ENCODE data around the gene PTER.

DNA sequence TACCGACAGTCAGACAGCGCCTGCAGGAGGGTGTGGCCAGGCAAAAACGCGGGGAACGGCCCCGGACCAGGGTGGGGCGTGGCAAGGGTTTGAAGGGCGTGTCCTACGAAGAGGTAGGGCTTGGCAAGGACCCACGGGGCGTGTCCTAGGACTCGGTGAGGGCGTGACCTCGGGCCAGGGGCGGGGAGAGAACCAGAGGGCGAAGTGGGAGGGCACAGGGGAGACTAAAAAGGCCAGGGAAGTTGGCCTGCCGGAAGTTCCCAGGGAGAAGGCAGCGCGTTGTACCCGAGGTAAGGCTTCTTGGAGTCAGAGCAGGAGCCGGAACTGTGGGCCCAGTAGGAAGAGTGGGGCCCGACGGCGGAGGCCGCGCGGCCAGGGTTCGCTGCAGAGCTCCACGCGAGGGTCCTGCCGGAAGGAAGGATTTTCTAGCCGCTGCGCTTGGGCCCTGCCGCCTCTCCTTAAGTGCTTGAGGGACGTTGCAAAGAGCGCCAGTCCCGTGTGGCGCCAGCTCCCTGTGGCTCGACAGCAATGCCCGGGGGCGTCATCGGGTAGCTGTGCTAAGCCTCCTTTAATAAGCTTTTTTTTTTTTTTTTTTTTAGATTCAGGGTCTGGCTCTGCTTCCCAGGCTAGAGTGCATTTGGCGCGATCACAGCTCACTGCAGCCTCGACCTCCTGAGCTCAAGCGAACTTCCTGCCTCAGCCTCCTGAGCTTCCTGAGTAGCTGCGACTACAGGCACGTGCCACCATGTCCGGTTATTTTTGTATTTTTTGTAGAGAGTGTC, at the start of gene PTER:
- TF ChIP-seq CTCF (IDR thresholded peaks at IDR 0.05; ENCODE audit: low read length) (no peak), EZH2 (IDR thresholded peaks at IDR 0.05; ENCODE audit: borderline replicate concordance, low read length) (no peak)
